Right atrium auricular region (tissue), 2 donors: Measurements from ENCODE around the gene PPP2R5B. TPM values are rescaled to one million over a fixed set of nuclear protein-coding genes. Genes with fewer than 3 reads are reported as not detected.

Experiments
- DNase-seq: peaks from one replicate; pipeline ENCODE4 v3.0.0-alpha.2; 2019; ENCODE audit warnings: low spot score
- H3K27ac ChIP-seq, 2 donors: fragments of 200-600 bp; sonication (generic); 1 replicate in 1 of 2; 2 replicates in 1 of 2; pipeline ENCODE4 v1.5.1; 2016 to 2019
- H3K27me3 ChIP-seq, 2 donors: fragments of 200-600 bp; sonication (generic); one replicate each; pipeline versions ENCODE4 v1.5.1 to v1.6.0; 2017 to 2019
- H3K36me3 ChIP-seq: fragments of 200-600 bp; sonication (generic); one replicate; pipeline ENCODE4 v1.5.1; 2016
- H3K4me1 ChIP-seq, 2 donors: fragments of 200-600 bp; sonication (generic); one replicate each; pipeline versions ENCODE4 v1.5.1 to v1.6.0; 2017 to 2019
- H3K4me3 ChIP-seq, 2 donors: fragments of 200-600 bp; sonication (generic); 1 replicate in 1 of 2; 2 replicates in 1 of 2; pipeline ENCODE4 v1.5.1; 2017 to 2019; ENCODE audit warnings: mild to moderate bottlenecking in 1 of 2, moderate library complexity in 1 of 2
- H3K9me3 ChIP-seq, 2 donors: fragments of 200-600 bp; sonication (generic); one replicate each; pipeline ENCODE4 v1.5.1; 2019
- total RNA-seq, 2 donors: library from RNA; depleted of rRNA; stranded (reverse); fragments of >200 nt; gene quantifications; one replicate each; pipeline ENCODE4 v1.1.0, GENCODE V29; 2016
- TF ChIP-seq, protein P1 (sequence below), 2 donors: fragments of 200-600 bp; sonication (generic); IDR thresholded peaks; one replicate each; pipeline ENCODE4 v1.5.1; 2019; ENCODE audit warnings: antibody characterized with exemption in 2 of 2

Gene PPP2R5B
- total RNA-seq, 2 donors from 2014 or later = 21.5 to 23.0 TPM

DNA sequence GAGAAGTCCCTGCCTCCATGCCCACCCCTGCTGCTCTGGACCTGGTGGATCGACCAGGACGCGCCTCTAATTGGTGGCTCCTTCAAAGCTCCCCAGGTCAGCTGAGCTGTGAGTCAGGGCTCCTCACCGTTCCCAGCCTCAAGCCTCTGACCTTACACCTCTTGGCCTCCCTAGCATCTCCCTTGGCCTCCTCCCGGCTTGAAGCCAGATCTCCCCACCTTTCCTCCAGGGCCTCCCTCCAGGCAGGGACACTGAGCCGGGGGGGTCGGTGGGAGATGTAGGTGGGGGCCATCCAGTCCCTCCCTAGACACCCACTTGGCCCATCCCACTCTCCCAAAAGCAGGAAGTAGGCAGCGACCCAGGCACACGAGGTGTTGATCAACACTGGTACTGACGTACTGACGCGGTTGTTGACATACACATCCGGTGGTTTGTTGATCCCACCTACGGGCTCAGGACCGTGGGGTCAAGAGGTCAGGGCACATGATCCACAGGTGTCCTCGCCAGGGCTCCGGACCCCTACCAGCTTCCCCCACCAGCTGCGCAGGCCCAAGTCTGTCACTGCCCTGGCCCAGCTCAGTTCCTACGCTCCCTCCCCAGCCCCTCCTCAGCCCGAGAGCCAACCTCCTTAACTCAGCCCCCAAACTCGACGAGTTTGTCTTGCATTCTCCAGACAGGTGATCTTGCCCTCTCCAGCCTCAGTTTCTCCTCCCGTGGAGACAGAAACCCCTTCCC, 8.3 kb upstream of the PPP2R5B start:
- H3K9me3 ChIP-seq = no peaks in the 10 kb centered on the region
- H3K27ac ChIP-seq = peak overlapping the region; percentile 65 to 80
- peaks cover 27% of the 10 kb centered on the region for H3K36me3 ChIP-seq
- H3K27me3 ChIP-seq = no peaks in the 10 kb centered on the region
- H3K4me3 ChIP-seq = peak overlapping the region; percentile 73 to 84
- DNase-seq = peak; percentile 66
- TF ChIP-seq, protein P1, sequence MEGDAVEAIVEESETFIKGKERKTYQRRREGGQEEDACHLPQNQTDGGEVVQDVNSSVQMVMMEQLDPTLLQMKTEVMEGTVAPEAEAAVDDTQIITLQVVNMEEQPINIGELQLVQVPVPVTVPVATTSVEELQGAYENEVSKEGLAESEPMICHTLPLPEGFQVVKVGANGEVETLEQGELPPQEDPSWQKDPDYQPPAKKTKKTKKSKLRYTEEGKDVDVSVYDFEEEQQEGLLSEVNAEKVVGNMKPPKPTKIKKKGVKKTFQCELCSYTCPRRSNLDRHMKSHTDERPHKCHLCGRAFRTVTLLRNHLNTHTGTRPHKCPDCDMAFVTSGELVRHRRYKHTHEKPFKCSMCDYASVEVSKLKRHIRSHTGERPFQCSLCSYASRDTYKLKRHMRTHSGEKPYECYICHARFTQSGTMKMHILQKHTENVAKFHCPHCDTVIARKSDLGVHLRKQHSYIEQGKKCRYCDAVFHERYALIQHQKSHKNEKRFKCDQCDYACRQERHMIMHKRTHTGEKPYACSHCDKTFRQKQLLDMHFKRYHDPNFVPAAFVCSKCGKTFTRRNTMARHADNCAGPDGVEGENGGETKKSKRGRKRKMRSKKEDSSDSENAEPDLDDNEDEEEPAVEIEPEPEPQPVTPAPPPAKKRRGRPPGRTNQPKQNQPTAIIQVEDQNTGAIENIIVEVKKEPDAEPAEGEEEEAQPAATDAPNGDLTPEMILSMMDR (IDR thresholded peaks at IDR 0.05) = no peak
- peaks cover 0 to 34% of the 10 kb centered on the region in 2 donors for H3K4me1 ChIP-seq

DNA sequence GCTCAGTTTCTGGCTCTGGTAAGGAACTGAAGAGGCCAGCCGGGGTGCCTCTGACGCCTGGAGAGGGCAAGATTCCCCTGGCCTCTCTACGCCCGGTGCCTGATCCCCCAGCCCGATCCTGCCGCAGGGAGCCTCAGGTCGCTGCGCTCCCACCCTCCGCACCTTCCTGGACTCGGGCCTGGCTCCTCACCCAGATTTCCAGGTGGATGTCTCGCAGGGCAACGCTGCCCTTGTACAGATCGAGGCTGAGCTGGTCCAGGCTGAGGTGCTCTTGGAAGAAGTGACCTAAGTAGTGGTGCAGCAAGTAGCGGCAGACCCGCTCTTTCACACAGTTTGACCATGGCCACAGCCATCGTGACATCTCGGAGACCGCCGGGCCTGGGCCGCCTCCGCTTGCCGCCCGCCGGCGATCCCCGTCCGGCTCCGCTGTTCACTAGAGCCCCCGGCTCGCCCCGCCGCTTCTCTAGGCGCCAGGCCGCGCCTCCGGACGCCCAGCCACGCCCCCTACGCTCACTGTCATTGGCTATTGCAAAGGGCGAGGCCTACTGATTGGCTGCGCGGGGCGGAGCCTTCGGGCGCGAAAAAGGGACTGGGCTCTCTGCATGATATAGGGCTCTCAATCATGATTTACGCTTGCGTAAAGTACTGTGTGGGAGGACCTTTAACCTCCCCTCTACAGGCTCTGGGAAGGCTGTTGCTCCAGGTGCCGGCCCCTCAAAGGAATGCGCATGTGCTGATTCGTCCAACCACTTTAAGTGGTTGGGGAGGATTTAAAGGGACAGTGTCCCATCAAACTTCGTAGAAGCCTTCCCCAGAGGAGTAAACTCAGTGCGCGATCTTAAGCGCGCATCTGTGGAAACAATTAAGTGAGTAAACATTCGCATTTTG, 7.5 kb upstream of the PPP2R5B start, which contains the start of gene ATG2A:
TSS of gene ATG2A (minus strand) at position 435 of the 888 bp plus-strand sequence. CDS start at position 361, 74 bp downstream.
- peak within 1 kb of the TSS; percentile 73 to 84 for H3K4me3 ChIP-seq
- no peaks in the 10 kb centered on the region for H3K27me3 ChIP-seq
- peaks cover 0 to 34% of the 10 kb centered on the region in 2 donors for H3K4me1 ChIP-seq
- no peaks in the 10 kb centered on the region for H3K9me3 ChIP-seq
- TF ChIP-seq, protein P1 (IDR thresholded peaks at IDR 0.05) = no peak
- H3K36me3 ChIP-seq = peaks cover 19% of the 10 kb centered on the region
- DNase-seq = peak; percentile 99
- H3K27ac ChIP-seq = peak within 1 kb of the TSS; percentile 77 to 86

DNA sequence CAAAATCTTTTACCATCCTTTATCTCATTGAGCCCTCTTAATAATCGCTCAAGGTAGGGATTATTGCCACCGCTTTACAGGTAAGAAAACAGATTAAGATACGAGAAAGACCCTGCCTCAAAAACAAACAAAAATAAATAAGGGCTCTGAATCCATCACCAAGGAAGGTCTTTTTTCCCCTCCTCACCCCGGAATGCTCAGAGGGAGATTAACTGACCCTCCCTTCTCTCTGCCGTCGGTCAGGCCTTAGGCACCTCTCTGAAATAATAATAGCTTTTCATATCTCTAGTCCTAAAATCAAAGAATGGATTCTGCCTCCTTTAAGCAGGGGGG, 6.9 kb upstream of the PPP2R5B start:
- Histone ChIP-seq H3K4me3 (peak overlapping the region; percentile 45 to 84), H3K27ac (peak overlapping the region; percentile 77 to 86), H3K27me3 (no peaks in the 10 kb centered on the region), H3K4me1 (peaks cover 0 to 34% of the 10 kb centered on the region in 2 donors), H3K36me3 (peaks cover 16% of the 10 kb centered on the region), H3K9me3 (no peaks in the 10 kb centered on the region)
- TF ChIP-seq, protein P1 (IDR thresholded peaks at IDR 0.05) = no peak
- DNase-seq = no peak

DNA sequence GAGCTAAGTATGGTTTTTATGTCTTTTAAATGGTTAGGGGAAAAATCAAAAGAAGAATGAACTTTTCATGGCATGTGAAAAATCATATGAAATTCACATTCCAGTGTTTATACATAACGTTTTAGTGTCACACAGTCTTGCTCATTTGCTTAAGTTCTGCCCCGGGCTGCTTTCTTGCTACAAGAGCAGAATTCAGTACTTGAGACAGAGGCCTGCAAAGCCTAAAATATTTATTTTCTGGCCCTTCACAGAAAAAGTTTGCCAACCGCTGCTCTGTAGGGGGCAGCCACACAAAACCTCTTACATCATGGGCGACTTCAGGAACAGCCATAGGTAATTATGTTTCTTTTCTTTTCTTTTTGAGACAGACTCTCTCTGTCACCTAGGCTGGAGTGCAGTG, 6.5 kb upstream of the PPP2R5B start:
- H3K4me3 ChIP-seq = peak overlapping the region; percentile 45 to 84
- TF ChIP-seq, protein P1 (IDR thresholded peaks at IDR 0.05) = no peak
- no peak for DNase-seq
- peaks cover 0 to 34% of the 10 kb centered on the region in 2 donors for H3K4me1 ChIP-seq
- no peaks in the 10 kb centered on the region for H3K27me3 ChIP-seq
- peaks cover 12% of the 10 kb centered on the region for H3K36me3 ChIP-seq
- peak overlapping the region; percentile 77 to 86 for H3K27ac ChIP-seq
- no peaks in the 10 kb centered on the region for H3K9me3 ChIP-seq

DNA sequence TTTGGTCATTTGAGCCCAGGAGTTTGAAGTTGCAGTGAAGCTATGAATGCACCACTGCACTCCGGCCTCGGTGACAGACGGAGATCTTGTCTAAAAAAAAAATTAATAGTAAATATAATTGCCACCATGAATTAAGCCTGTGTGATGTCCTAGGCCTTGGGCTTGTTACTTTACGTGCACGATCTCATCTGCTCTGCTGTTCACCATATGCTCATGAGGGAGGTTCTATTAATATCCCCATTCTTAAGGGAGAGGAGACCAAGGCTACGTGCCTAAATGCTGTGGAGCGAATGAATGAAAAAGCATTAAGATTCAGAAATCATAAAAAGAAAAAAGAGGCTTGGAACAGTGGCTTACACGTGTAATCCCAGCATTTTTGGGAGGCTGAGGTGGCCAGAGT, 4.9 kb upstream of the PPP2R5B start:
- peak overlapping the region in 1 of 2 donors; percentile 4 for H3K27ac ChIP-seq
- peaks cover 0 to 42% of the 10 kb centered on the region in 2 donors for H3K4me1 ChIP-seq
- H3K4me3 ChIP-seq = no peak overlapping the region
- no peaks in the 10 kb centered on the region for H3K36me3 ChIP-seq
- TF ChIP-seq, protein P1 (IDR thresholded peaks at IDR 0.05) = no peak
- no peaks in the 10 kb centered on the region for H3K27me3 ChIP-seq
- no peaks in the 10 kb centered on the region for H3K9me3 ChIP-seq
- no peak for DNase-seq
